ENCODE data around the gene GAS2L2.
A peak's percentile ranks its signal among the peaks of the same experiment; 100 is the strongest.

GAS2L2 gene

GRCh38 chr17:35752945-35753764 is at the start of gene GAS2L2:
Gene GAS2L2, minus strand, starts transcription at chr17:35753239. Its CDS starts 389 bp downstream, at chr17:35752850.
- DNase-seq, result no peak

- peak in 1 of 4 experiments; percentile 34 for DNase-seq
These were observed 48.7 kb upstream of the GAS2L2 start for GRCh38 chr17:35801583-35802224.

- DNase-seq, result no peak
These were observed 46.9 kb upstream of the GAS2L2 start for GRCh38 chr17:35799942-35800341.

GRCh38 chr17:35797918-35798317 is 44.9 kb upstream of the GAS2L2 start:
- DNase-seq, result no peak

- DNase-seq, result no peak
These were observed 44.3 kb upstream of the GAS2L2 start for GRCh38 chr17:35797370-35797769.

GRCh38 chr17:35796942-35797341 is 43.9 kb upstream of the GAS2L2 start:
- no peak for DNase-seq

GRCh38 chr17:35795871-35796265 is 42.8 kb upstream of the GAS2L2 start:
- no peak for DNase-seq

GRCh38 chr17:35795007-35795870 is 42.2 kb upstream of the GAS2L2 start, which contains the start of gene MMP28:
Gene MMP28, minus strand, starts transcription at chr17:35795641. Its CDS starts 264 bp downstream, at chr17:35795377.
- DNase-seq, result peak in 2 of 4 experiments; percentile 21 to 41

GRCh38 chr17:35793257-35793656 is 40.2 kb upstream of the GAS2L2 start:
- DNase-seq, result no peak

- no peak for DNase-seq
These were observed 38.8 kb upstream of the GAS2L2 start for GRCh38 chr17:35791681-35792350.

- no peak for DNase-seq
These were observed 37.8 kb upstream of the GAS2L2 start for GRCh38 chr17:35790841-35791240.

GRCh38 chr17:35788477-35789368 is 35.7 kb upstream of the GAS2L2 start:
- DNase-seq, result no peak

GRCh38 chr17:35786941-35787432 is 33.9 kb upstream of the GAS2L2 start:
- no peak for DNase-seq

GRCh38 chr17:35784895-35785294 is 31.9 kb upstream of the GAS2L2 start:
- no peak for DNase-seq

- no peak for DNase-seq
These were observed 27.9 kb upstream of the GAS2L2 start for GRCh38 chr17:35780950-35781349.

- no peak for DNase-seq
These were observed 25.7 kb upstream of the GAS2L2 start for GRCh38 chr17:35778641-35779196.

- no peak for DNase-seq
These were observed 22.5 kb upstream of the GAS2L2 start for GRCh38 chr17:35775583-35775982.

GRCh38 chr17:35775039-35775438 is 22.0 kb upstream of the GAS2L2 start:
- no peak for DNase-seq

- DNase-seq, result no peak
These were observed 21.5 kb upstream of the GAS2L2 start for GRCh38 chr17:35774499-35774898.

- no peak for DNase-seq
These were observed 20.8 kb upstream of the GAS2L2 start for GRCh38 chr17:35773679-35774425.

Measured in activated naive CD4-positive, alpha-beta T cell (primary cell).